Measurements from ENCODE around the gene METAP1D. TPM values are rescaled to one million over a fixed set of nuclear protein-coding genes. Genes with fewer than 3 reads are reported as not detected.
A peak's percentile ranks its signal among the peaks of the same experiment; 100 is the strongest.

Gene METAP1D
- polyA plus RNA-seq, 1 of the 3 experiments (the other 2 are of a cell fraction), result 10.3 TPM

- TF ChIP-seq ZBTB33 (IDR thresholded peaks at IDR 0.05; ENCODE audit: borderline replicate concordance, low read depth), result no peak
- TF ChIP-seq MAX (IDR thresholded peaks at IDR 0.05; ENCODE audit: low read depth), result no peak
- no peak for TF ChIP-seq MEF2A (IDR thresholded peaks at IDR 0.05; ENCODE audit: borderline replicate concordance, low read depth)
- no peak for TF ChIP-seq NRF1 (IDR thresholded peaks at IDR 0.05; ENCODE audit: low read depth, low read length)
Measured at GRCh38 chr2:172082105-172082943, 82.6 kb downstream of the METAP1D start (continued).

GRCh38 chr2:172082944-172083627 lies 83.3 kb downstream of the METAP1D start:
- Histone ChIP-seq H3K36me3 (replicated peaks in 1 of 2; ENCODE audit: control insufficient read depth in 1 of 2, insufficient read depth in 2 of 2, low read length in 1 of 2) (no peaks in the 10 kb centered on the region), H3K27ac (ENCODE audit: low read depth in 2 of 2, low read length in 1 of 2) (no peak overlapping the region), H3K27me3 (ENCODE audit: insufficient read depth) (peaks cover 56% of the 10 kb centered on the region), H3K79me2 (ENCODE audit: insufficient read depth) (no peaks in the 10 kb centered on the region), H3K4me3 (ENCODE audit: low read depth in 2 of 2, low read length in 1 of 2) (no peak overlapping the region), H3K4me2 (no peak overlapping the region), H3K9ac (no peak overlapping the region), H3K9me3 (no peaks in the 10 kb centered on the region), H3F3A (replicated peaks; ENCODE audit: insufficient read depth) (no peaks in the 10 kb centered on the region), H3K9me2 (no peaks in the 10 kb centered on the region), H2AFZ (ENCODE audit: low read depth) (no peak overlapping the region), H4K20me1 (ENCODE audit: insufficient read depth) (no peaks in the 10 kb centered on the region), H3K4me1 (ENCODE audit: control insufficient read depth in 1 of 2, insufficient read depth in 2 of 2, low read depth in 1 of 2, low read length in 1 of 2) (peaks cover 0 to 18% of the 10 kb centered on the region in 2 experiments; a peak in 1 of 4 replicates)
- TF ChIP-seq NRF1 (IDR thresholded peaks at IDR 0.05; ENCODE audit: low read depth, low read length) (no peak), MXI1 (IDR thresholded peaks at IDR 0.05; ENCODE audit: low read depth, low read length) (no peak), SIN3A (IDR thresholded peaks at IDR 0.05; ENCODE audit: borderline replicate concordance, low read depth, low read length) (no peak)
- ChIA-PET CTCF (interaction anchor here (0.6 to 2.3 kb wide), 12 partner anchors 9 to 357 kb away, joined by 3 to 9 read pairs (median 3); partner anchors contain the start of gene DLX2), POLR2A (no interaction called here)
- DNase-seq, result peak; percentile 48
- WGBS (ENCODE audit: low lambda C conversion rate), result 24% methylated on average over 29 of the region's 42 CpGs

GRCh38 chr2:172083628-172084394 lies 84.1 kb downstream of the METAP1D start:
- Histone ChIP-seq H3K9ac (no peak overlapping the region), H4K20me1 (ENCODE audit: insufficient read depth) (no peaks in the 10 kb centered on the region), H3K27me3 (ENCODE audit: insufficient read depth) (peaks cover 64% of the 10 kb centered on the region), H3K4me3 (ENCODE audit: low read depth in 2 of 2, low read length in 1 of 2) (no peak overlapping the region; a peak in 1 of 4 replicates), H3F3A (replicated peaks; ENCODE audit: insufficient read depth) (no peaks in the 10 kb centered on the region), H3K9me3 (no peaks in the 10 kb centered on the region), H2AFZ (ENCODE audit: low read depth) (peak overlapping the region; percentile 89; the same call in 1 of the 2 replicates), H3K27ac (ENCODE audit: low read depth in 2 of 2, low read length in 1 of 2) (no peak overlapping the region), H3K4me2 (peak overlapping the region; percentile 97), H3K9me2 (no peaks in the 10 kb centered on the region), H3K36me3 (replicated peaks in 1 of 2; ENCODE audit: control insufficient read depth in 1 of 2, insufficient read depth in 2 of 2, low read length in 1 of 2) (no peaks in the 10 kb centered on the region), H3K79me2 (ENCODE audit: insufficient read depth) (no peaks in the 10 kb centered on the region), H3K4me1 (ENCODE audit: control insufficient read depth in 1 of 2, insufficient read depth in 2 of 2, low read depth in 1 of 2, low read length in 1 of 2) (peaks cover 0 to 18% of the 10 kb centered on the region in 2 experiments; a peak in 1 of 4 replicates)
- POLR2A ChIA-PET, result no interaction called here
- DNase-seq, result peak; percentile 30
- CTCF ChIA-PET, result interaction anchor here (0.7 to 1.7 kb wide), 9 partner anchors 8 to 314 kb away, joined by 3 to 6 read pairs (median 3); partner anchors contain the start of gene DLX2
- TF ChIP-seq EZH2phosphoT487 (IDR thresholded peaks at IDR 0.05; ENCODE audit: borderline replicate concordance, low read depth) (0 out of 2 replicates have a peak, but pooled peaks have one; percentile 57), SMC3 (IDR thresholded peaks at IDR 0.05; ENCODE audit: low read depth, low read length) (no peak)
- WGBS (ENCODE audit: low lambda C conversion rate), result 25% methylated on average over 23 of the region's 23 CpGs

Data from SK-N-SH (cell line).